ENCODE results near the gene RAX2. TPM values are rescaled to one million over a fixed set of nuclear protein-coding genes. Genes with fewer than 3 reads are reported as not detected.
A peak's percentile ranks its signal among the peaks of the same experiment; 100 is the strongest.

RAX2 gene
- total and polyA plus RNA-seq, 4 donors = 0.01 TPM; not detected in 3

- no peak overlapping the region for H3K9ac ChIP-seq (ENCODE audit: insufficient read depth in 1 of 2, low read length in 2 of 2)
- no peak for DNase-seq
Observed at GRCh38 chr19:3721887-3722442, 50.1 kb downstream of the RAX2 start.

GRCh38 chr19:3721131-3721886 is 50.7 kb downstream of the RAX2 start:
- no peak overlapping the region for H3K27ac ChIP-seq (ENCODE audit: low read depth in 1 of 2, low read length in 1 of 2)
- peak; percentile 12 for TF ChIP-seq CTCF (IDR thresholded peaks at IDR 0.05; ENCODE audit: control extremely low read depth, extremely low read depth)
- peaks cover 0 to 2% (median 0%) of the 10 kb centered on the region in 5 donors for H3K4me1 ChIP-seq (ENCODE audit: control insufficient read depth in 5 of 5, insufficient read depth in 5 of 5, low read length in 5 of 5)
- no peak overlapping the region for H3K4me3 ChIP-seq
- H3K9me3 ChIP-seq (ENCODE audit: control insufficient read depth in 4 of 4, insufficient read depth in 3 of 4, low read length in 3 of 4) = peaks cover 0 to 2% (median 0%) of the 10 kb centered on the region in 4 donors
- WGBS, 2 donors = 18 to 19% methylated on average over 45 to 46 of the region's 46 CpGs
- no peak overlapping the region for H3K9ac ChIP-seq (ENCODE audit: insufficient read depth in 1 of 2, low read length in 2 of 2)
- H3K27me3 ChIP-seq (ENCODE audit: control insufficient read depth in 3 of 3, insufficient read depth in 3 of 3, low read length in 2 of 3) = peaks cover 0 to 24% (median 11%) of the 10 kb centered on the region in 3 donors
- DNase-seq (peak; percentile 75 to 88 (median 88)), ATAC-seq (ENCODE audit: insufficient read depth, low FRiP score) (peak; percentile 92)
- no peaks in the 10 kb centered on the region for H3K36me3 ChIP-seq (ENCODE audit: control insufficient read depth in 4 of 4, insufficient read depth in 4 of 4, low read length in 4 of 4)

More at GRCh38 chr19:3721887-3722442, 50.1 kb downstream of the RAX2 start:
- no peaks in the 10 kb centered on the region for H3K36me3 ChIP-seq (ENCODE audit: control insufficient read depth in 4 of 4, insufficient read depth in 4 of 4, low read length in 4 of 4)
- no peak overlapping the region for H3K4me3 ChIP-seq
- no peak for ATAC-seq (ENCODE audit: insufficient read depth, low FRiP score)
- H3K27ac ChIP-seq (ENCODE audit: low read depth in 1 of 2, low read length in 1 of 2) = no peak overlapping the region
- 4 to 7% methylated on average over 24 to 26 of the region's 26 CpGs for WGBS, 2 donors
- no peak for TF ChIP-seq CTCF (IDR thresholded peaks at IDR 0.05; ENCODE audit: control extremely low read depth, extremely low read depth)
- H3K9me3 ChIP-seq (ENCODE audit: control insufficient read depth in 4 of 4, insufficient read depth in 3 of 4, low read length in 3 of 4) = peaks cover 0 to 2% (median 0%) of the 10 kb centered on the region in 4 donors
- peaks cover 0 to 24% (median 11%) of the 10 kb centered on the region in 3 donors for H3K27me3 ChIP-seq (ENCODE audit: control insufficient read depth in 3 of 3, insufficient read depth in 3 of 3, low read length in 2 of 3)
- H3K4me1 ChIP-seq (ENCODE audit: control insufficient read depth in 5 of 5, insufficient read depth in 5 of 5, low read length in 5 of 5) = peaks cover 0 to 2% (median 0%) of the 10 kb centered on the region in 5 donors

GRCh38 chr19:3720349-3720917 is 51.6 kb downstream of the RAX2 start:
- no peak for TF ChIP-seq CTCF (IDR thresholded peaks at IDR 0.05; ENCODE audit: control extremely low read depth, extremely low read depth)
- Histone ChIP-seq H3K9me3 (ENCODE audit: control insufficient read depth in 4 of 4, insufficient read depth in 3 of 4, low read length in 3 of 4) (peaks cover 0 to 2% (median 0%) of the 10 kb centered on the region in 4 donors), H3K27me3 (ENCODE audit: control insufficient read depth in 3 of 3, insufficient read depth in 3 of 3, low read length in 2 of 3) (peaks cover 0 to 24% (median 11%) of the 10 kb centered on the region in 3 donors), H3K4me3 (no peak overlapping the region), H3K4me1 (ENCODE audit: control insufficient read depth in 5 of 5, insufficient read depth in 5 of 5, low read length in 5 of 5) (peaks cover 0 to 2% (median 0%) of the 10 kb centered on the region in 5 donors), H3K36me3 (ENCODE audit: control insufficient read depth in 4 of 4, insufficient read depth in 4 of 4, low read length in 4 of 4) (no peaks in the 10 kb centered on the region), H3K27ac (ENCODE audit: low read depth in 1 of 2, low read length in 1 of 2) (no peak overlapping the region), H3K9ac (ENCODE audit: insufficient read depth in 1 of 2, low read length in 2 of 2) (no peak overlapping the region)
- 25 to 30% methylated on average over 9 of the region's 9 CpGs for WGBS, 2 donors
- DNase-seq (no peak), ATAC-seq (ENCODE audit: insufficient read depth, low FRiP score) (no peak)

All from lung (tissue), 12 donors.